GM18511 (cell line): ENCODE results near the gene ZDHHC8.
A peak's percentile ranks its signal among the peaks of the same experiment; 100 is the strongest.

ENCODE experiments used
- ATAC-seq: cut with Tn5 transposase; IDR thresholded peaks from one replicate; pipeline ENCODE4 v1.9.1; 2021; ENCODE audit warnings: mild to moderate bottlenecking, moderate library complexity; ENCODE audit not compliant: unreplicated experiment

ZDHHC8 gene

DNA sequence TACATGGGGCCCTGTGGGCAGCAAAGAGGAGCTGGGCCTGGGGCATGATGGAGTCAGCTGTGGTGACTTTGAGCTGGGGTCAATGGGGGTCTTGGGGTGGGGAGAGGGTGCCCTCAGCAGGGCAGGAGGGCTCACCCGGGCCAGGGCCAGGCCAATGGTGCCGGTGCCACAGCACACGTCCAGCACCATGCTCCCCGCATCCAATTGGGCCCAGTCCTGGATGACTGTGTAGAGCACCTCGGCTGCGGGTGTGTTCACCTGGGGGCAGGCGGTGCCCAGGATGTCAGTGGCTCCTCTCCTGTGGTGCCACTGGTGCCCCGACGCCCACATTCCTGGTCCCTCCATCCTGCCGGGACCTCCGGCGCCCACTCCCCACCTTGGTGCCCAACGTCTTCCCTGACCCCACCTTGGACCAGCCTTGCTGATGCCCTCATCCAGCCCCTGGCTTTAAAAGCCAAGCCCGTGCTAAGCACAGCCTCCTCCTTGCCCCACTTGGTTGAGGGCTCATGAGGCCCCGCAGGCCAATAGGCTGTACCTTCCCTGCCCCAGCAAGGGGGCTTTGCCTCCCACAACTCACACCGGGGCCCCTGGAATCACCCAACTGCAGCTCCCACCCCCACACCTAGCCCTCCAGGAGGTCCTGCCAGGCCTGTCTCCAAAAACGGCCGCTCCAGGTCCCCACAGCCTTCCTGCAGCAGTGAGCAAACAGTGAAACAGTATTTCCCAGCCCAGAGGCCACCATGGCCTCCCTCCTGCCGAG, 17.9 kb upstream of the ZDHHC8 start:
- ATAC-seq: no peak

DNA sequence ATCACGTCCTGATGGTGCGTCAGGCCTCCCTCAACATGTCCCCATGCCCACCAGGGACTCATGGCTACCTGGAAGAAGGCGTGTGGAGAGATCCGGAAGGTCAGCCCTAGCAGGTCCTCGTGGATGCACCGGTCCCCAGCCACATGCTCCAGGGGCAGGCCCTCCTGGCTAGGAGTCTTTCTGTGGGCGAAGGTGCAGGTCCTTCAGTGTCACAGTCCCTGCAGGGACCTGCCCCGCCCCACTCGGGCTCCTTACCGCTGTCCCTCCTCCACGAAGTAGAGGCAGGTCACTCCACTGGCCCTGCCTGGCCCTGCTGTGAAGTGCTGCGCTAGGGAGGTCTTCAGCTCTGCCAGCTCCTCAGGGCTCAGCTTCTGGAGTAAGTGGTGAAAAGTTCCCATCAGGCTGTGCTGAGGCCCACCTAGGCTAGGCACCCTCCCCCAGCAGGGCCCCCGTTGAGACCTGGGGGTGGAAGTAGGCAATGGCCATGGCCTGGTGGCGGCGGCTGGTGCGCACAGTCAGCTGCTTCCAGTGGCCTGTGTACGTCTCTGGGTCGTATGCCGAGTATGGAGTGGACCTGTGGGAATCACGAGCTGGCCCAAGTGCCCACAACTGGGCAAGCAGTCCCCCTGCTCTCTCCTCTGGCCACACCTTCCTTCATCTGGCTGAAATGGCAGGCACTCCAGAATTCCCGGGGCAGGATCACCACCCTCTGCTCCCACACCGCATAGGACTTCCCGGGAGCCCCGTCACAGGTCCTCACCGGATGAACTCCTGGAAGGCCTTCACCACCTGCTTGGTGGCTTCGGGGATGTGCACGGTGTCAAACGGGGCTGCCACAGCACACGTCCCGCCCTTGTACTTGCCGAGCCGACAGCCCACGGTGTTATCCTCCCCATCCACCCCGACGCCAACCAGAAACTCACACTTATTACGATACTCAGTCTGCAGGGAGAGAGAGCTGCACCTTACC, 16.8 kb upstream of the ZDHHC8 start:
- ATAC-seq: no peak

DNA sequence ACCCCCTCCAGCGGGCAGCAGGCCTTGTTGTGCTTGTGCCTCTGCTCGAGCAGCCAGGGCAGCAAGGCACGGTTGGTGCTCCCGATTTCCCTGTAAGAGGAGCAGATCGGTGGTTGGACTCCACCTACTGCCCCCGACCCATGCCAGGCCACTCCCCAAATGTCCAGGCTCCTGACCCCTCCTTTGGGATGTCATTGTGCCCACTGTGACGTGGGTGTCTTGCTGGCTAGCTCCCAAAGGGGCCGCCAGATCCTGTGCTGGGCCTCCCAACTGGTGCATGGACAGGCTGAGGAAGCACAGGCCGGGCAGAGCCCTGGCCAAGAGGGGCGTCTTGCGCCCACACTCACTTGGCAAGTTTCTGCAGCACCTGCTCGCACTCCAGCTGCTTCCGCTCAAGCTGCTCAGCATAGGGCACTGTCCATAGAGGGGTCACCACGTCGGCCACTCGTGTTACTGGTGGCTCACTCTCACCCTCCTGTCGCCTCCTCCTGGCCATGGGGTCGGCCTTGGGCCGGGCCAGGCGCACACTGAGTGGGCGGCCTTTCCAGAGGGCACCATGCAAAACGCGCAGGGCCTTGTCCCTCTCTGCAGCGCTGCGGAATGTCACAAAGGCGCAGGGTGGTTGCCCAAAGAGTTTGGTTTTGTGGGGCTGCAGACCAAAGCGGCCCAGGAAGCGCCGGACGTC, 15.8 kb upstream of the ZDHHC8 start, which contains the start of gene RANBP1:
RANBP1 (plus strand) TSS at position 414 of the 685 bp plus-strand sequence; CDS start at position 495, 81 bp downstream.
- no peak for ATAC-seq

DNA sequence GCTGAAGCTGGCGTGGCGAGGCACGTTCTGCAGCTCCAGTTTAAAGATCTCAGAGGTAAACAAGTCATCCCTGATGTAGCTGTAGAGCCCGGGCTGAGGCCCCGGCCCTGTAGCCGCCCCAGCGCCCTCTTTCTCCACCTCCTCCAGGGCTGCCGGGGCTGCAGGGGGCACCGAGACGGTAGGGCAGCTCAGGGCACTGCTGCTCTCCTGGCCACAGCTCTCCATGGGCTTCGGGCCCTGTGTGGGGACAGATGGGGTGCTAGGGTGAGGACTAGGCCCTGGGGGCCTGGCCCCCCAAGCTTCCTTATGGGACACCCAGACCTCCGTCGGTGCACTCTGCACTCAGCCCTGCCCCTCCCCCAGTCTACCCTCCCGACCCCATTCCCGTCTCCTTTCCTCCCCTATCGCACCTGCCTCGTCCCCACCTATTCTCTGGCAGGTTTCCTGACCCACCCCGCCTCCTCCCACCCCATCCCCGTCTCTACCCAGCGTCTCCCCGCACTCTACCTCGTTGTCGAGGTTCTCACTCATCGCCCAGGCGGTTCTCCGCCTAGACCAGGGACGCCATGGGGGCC, 15.1 kb upstream of the ZDHHC8 start:
- no peak for ATAC-seq

DNA sequence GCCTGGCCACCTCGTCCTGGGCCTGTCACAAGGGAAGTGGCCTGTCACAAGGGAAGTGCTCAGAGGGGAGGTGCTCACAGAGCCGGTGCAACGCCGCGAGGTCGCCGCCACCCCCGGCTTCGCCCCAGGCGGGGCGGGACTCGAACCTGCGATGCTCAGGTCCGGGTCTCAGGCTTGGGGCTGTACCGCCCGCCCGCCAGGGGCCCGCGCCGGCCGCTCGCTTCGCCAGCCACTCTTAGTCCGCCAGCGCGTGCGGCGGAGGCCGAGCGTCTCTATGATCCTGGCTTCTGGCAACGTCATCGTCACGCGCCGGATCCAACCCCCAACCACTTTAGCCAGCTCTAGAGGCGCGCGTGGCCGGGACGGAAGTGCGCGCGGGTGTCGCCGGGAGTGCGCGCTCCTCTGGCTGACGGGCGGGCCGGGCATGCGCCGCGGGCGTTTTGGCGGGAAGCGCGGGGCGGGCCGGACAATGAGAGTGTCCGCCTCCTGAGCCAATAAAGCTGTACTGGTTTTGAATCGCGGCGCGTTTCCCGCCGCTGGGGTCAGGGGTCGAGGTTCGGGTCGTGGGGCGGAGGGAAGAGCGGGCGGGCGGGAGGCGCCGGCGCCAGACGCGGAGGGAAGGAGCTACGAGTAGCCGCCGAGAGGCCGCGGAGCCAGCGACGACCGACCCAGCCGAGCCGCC, 14.5 kb upstream of the ZDHHC8 start, which contains the start of gene TRMT2A:
TRMT2A (minus strand) TSS at position 276 of the 682 bp plus-strand sequence. CDS start 320 bp downstream, outside the sequence.
- ATAC-seq: peak; percentile 82

DNA sequence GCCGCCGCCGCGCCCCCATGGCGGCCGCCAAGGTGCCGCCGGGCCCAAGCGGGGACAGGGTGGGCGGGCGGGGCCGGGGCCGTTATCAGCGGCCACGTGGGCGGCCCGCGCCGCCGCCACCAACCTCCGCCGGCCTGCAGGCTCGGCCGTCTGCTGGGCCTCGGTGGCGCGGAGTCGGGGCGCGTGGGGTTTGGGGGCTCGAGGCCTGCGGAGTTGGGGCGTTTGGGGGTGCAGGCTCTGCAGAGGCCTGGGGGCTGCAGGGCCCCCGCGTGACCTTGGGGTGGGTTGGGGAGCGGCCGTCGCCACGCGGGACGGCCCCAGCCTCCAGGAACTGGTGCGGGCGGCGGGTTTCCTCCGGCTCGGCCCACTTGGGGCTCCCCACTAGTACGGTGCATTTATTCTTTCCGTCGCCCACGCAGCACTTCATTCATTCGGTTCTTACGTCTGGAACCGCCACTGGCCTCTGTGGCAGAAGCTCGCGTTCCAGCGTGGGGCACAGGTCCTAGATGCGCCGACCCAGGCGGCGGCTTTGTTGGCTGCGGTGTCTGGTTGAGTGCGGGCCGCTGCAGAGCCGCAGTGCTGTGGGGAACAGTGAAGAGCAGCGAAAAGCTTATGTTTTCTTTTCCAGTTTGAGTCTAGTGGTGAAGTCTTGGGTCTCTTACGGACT, 13.8 kb upstream of the ZDHHC8 start:
- peak; percentile 36 for ATAC-seq

DNA sequence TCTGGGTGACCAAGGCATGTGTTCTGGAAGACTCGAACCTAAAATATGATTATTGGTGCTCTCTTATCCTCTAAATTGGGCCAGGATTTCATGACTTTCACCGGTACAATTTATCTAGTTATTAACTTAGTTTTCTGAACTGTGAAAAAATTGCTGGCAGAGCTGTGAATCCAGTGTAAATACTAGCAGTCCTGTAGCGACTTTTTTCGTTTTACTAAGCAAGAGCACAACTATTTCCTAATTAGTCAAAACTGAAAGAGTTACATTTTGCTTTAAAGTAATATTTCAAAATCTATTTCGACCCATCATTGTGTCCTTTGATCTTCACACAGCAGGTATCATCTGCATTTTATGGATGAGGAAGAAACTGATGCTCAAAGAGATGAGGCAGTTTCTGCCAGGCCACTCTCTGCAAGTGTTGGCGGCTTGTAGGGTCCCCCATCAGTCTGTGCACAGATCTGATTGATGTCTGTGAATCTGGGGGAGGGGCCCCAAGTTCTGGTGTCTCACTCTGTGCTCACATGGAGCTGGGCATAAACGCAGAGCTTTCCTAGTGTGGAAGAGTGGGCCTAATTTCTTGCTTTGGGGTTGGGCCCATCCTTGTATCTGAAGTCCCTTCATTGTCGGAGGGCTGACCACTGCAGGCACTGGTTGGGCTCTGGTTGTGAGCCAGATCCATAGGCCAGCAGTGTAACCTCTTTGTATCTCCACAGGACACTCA, 13.1 kb upstream of the ZDHHC8 start:
- no peak for ATAC-seq

DNA sequence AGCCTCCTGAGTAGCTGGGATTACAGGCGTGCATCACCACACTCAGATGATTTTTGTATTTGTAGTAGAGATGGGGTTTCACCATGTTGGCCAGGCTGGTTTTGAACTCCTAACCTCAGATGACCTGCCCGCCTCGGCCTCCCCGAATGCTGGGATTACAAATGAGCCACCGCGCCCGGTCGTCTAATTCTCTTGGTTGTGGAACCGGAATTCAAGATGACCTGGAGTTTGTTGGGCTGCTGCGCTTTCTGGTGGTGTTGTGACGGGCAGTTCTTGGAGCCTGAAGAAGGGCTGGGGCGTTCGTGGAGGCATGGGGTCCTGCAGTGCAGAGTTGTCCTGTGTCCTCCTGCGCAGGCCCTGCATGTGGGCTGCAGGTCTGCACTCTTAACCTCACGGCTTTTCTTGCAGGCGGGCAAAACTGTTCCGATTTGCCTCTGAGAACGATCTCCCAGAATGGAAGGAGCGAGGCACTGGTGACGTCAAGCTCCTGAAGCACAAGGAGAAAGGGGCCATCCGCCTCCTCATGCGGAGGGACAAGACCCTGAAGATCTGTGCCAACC, 9.7 kb upstream of the ZDHHC8 start:
- no peak for ATAC-seq

DNA sequence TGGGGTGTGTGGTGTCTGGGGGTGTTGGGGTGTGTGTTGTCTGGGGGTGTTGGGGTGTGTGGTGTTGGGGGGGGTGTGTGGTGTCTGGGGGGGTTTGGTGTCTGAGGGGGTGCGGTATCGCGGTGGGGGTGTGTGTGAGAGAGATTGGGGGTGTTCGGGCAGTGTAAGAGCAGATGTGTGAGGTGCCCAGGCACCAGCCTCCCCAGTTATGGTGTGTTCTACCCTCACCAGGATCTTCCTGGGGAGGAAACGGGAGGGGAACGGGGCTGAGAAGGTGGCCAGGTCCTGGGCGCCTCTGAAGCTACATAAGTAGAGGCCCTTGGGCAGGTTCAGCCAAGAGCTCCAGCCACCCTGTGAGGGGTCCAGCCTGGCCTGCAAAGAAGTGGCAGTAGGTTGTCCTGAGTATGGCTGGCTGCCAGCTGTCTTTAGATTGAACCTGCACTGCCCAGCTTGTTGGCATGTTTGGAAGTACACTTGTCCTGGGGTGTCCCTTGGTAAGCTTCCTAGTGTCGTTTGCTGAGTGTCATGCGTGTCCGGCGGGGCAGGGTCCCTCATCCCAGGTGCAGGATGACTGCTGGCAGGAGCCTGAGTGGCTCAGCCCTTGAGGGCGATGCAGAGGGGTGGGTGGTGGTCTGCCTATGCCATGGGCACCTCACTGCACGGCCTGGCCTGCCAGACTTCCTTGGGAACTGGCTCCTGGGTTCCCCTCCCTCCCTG, 8.1 kb upstream of the ZDHHC8 start:
- no peak for ATAC-seq

DNA sequence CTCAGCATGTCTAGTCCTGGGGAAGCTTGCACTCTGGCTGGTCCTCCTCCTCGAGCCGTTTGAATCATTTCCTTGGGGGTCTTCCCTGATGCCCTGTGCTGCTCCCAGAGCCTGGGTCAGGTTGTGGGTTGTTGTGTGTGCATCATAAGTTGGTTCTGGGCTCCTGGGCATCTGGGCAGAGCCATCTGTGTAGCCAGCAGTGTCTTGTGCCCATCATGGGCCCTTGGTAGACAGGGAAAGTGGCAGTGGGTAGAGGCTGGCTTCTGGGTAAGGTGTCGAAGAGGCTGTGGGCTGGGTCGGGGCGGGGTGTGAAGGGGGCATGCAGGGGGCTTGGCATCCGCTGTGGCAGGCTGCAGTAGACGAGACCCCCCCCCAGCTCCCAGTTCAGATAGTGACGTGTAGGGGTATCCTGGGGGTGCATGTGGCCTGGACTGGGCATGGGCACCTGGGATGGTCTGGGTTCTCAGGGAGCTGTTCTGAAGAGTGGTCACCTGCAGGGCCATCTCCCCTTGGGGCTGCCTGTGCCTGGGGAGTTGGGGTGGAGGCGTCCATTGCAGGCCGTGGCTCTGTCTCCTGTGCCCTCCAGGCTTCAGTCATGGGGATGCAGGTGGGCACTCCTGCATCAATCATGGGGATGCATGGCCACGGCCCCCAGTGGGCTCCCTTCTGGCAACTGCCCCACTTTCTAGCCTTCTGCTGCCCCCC, 7.4 kb upstream of the ZDHHC8 start:
- ATAC-seq: no peak

DNA sequence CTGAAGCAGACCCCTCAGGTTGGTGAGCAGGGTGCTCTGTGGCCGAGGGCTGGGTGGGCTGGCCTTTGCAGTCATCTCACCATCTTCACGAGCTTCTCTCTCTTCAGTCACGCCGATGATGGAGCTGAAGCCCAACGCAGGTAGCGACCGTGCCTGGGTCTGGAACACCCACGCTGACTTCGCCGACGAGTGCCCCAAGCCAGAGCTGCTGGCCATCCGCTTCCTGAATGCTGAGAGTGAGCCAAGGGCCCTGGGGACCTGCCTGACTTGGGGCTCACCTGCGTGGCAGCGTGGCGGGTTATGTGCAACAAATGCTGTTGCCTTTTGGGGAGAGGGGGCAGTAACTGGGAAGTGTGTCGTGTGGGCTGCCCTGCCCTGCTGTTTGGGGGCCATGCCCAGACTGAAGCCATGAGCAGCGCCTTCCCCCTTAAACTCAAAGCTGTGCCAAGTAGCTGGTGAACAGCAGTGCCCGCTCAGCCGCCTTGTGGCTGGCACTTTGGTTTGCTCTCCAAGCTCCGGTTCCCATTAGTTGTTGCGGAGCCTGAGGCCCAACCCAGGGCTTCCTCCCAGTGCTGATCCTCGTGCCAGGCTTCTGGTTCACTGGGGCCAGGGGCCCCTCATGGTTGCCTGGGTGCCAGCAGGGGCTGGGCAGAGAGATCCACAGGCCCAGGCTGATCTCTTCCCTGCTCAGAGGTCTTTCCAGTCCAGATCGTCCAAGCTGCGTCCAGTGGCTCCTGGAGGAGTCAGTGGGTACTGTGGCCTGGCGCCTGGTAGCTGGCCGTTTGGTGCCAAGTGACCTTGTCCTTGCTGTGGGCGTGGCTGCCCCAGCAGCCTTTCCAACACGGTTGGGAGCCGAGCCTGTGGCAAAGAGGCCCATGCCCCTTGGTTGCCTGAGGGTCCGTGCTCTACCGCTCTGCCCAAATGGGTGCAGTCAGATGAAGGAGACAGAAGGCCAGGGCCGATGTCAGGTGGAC, 6.1 kb upstream of the ZDHHC8 start:
- ATAC-seq: no peak

DNA sequence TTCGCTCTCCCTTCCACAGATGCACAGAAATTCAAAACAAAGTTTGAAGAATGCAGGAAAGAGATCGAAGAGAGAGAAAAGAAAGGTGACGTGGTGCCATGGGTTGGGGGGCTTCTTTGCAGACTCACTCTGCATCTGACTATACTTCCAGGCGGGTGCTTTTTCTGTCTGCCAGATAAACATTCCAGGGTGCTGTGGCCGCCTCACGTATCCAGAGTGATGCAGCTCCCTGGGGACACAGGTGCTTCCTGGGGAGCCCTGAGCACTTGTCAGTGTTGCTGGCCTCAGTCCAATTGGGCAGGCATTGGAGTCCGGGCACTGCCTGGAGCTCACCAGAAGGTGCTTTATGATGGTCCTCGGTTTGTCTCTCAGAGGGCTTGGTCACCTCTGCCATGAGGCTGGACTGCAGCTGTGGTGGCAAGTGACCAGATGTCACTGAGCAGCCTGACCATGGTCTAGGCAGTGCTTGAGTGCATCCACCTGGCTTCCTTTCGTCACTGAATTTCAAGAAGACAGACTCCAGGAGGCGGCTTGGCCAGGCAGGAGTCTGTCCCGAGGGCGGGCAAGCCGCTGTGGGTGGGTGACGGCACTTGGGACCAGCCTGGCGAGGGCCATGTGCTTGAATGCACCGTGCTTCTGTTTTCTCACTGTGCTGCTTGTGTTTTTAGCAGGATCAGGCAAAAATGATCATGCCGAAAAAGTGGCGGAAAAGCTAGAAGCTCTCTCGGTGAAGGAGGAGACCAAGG, 5.1 kb upstream of the ZDHHC8 start:
- no peak for ATAC-seq

DNA sequence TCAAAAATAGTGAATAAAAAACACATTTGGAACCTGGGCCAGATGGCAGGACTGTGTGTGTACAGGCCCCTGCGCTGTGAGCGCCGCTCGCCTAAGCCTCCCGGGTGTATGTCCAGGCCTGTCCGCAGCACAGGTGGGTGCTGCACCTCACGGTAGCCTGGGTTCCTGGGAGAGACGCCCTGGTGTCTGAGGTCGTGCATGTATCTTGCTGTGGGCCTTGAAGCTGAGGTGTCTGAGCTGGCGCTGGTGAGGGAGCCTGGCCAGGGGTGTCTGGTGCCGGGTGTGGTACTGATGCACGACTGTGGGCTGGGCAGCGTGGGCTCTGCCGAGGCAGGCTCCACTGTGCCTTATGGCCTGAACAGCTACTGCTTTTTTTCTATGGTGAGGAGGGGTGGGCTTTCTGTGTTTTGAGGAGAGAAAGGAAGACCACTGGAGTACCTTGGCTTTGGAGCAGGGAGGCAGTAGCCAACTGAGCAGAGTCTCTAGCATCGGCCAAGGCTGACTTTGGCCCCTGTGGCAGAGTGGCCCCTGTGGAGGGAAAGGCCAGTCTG, 4.2 kb upstream of the ZDHHC8 start:
- no peak for ATAC-seq

DNA sequence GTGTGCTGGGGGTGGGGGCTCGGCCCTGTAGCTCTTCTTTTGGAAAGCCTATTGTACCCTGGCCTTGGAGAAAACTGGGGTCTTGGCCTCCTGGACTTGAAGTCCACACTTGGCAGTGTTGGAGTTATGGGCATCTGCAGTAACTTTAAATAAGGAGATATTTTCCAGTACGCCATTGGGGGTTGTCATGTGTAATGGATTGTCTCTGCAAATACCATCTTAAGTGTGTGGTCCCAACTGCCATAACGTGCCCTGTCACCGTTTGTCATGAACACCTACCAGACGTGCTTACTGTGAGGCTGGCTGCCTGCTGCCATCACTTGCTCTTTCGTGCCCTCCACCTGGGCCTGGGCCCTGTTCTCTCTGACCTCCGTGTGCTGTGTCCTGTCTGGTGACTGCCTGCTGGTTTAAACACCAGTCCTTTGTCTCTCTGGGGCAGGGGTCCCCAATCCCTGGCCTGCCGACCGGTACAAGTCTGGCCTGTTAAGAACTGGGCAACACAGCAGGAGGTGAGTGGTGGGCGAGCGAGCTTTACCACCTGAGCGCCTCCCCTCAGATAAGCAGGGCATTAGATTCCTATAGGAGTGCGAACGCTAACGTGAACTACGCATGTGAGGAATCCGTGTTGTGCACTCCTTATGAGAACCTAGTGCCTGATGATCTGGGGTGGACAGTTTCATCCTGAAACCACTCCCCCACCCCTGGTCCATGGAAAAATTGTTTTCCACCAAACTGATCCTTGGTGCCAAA, 3.6 kb upstream of the ZDHHC8 start:
- no peak for ATAC-seq

DNA sequence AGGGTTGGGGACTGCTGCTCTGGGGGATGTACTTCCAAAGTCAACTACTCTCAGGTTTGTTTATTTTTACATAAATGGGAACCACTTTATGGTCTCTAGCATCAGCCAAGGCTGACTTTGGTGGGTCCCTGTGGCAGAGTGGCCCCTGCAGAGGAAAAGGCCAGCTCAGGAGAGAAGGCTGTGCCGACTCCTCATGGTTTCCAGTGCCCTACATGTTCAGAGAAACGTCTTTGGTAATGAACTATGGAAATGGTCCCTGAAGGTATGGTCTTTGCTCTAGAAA, 3.0 kb upstream of the ZDHHC8 start:
- ATAC-seq: no peak
